ENCODE results near the gene NPAS3. TPM values are rescaled to one million over a fixed set of nuclear protein-coding genes. Genes with fewer than 3 reads are reported as not detected.

Gene NPAS3
- total RNA-seq, 4 donors from 2014 or later: 0.51 to 15.2 (median 6.6) TPM

GRCh38 chr14:33634631-33635030 is 696.0 kb downstream of the NPAS3 start:
- no peaks in the 10 kb centered on the region for H3K36me3 ChIP-seq

GRCh38 chr14:33636716-33637115 is 698.0 kb downstream of the NPAS3 start:
- no peak for DNase-seq
- no peak for TF ChIP-seq POLR2A (IDR thresholded peaks at IDR 0.05)
- no peak for TF ChIP-seq CTCF (IDR thresholded peaks at IDR 0.05)
- Histone ChIP-seq H3K4me3 (no peak overlapping the region), H3K36me3 (no peaks in the 10 kb centered on the region), H3K27ac (no peak overlapping the region), H3K9me3 (no peaks in the 10 kb centered on the region), H3K27me3 (no peaks in the 10 kb centered on the region), H3K4me1 (no peaks in the 10 kb centered on the region)
- intact Hi-C loops (cut with DNase I; ENCODE audit: low total_unique reads): no loop called here

More at GRCh38 chr14:33634631-33635030, 696.0 kb downstream of the NPAS3 start:
- no peak overlapping the region for H3K4me3 ChIP-seq
- H3K4me1 ChIP-seq: no peaks in the 10 kb centered on the region
- H3K27me3 ChIP-seq: no peaks in the 10 kb centered on the region
- intact Hi-C loops (cut with DNase I; ENCODE audit: low total_unique reads): no loop called here
- TF ChIP-seq POLR2A (IDR thresholded peaks at IDR 0.05): no peak
- no peak for TF ChIP-seq CTCF (IDR thresholded peaks at IDR 0.05)
- H3K27ac ChIP-seq: no peak overlapping the region
- H3K9me3 ChIP-seq: no peaks in the 10 kb centered on the region
- DNase-seq: no peak

- no peak overlapping the region for H3K4me3 ChIP-seq
- TF ChIP-seq POLR2A (IDR thresholded peaks at IDR 0.05) (no peak), CTCF (IDR thresholded peaks at IDR 0.05) (no peak)
- H3K36me3 ChIP-seq: no peaks in the 10 kb centered on the region
- no peak for DNase-seq
- intact Hi-C loops (cut with DNase I; ENCODE audit: low total_unique reads): no loop called here
- H3K27me3 ChIP-seq: no peaks in the 10 kb centered on the region
- H3K27ac ChIP-seq: no peak overlapping the region
- H3K9me3 ChIP-seq: no peaks in the 10 kb centered on the region
- no peaks in the 10 kb centered on the region for H3K4me1 ChIP-seq
These were observed 703.4 kb downstream of the NPAS3 start for GRCh38 chr14:33642080-33642479.

GRCh38 chr14:33642691-33643244 is 704.1 kb downstream of the NPAS3 start:
- Histone ChIP-seq H3K27me3 (no peaks in the 10 kb centered on the region), H3K36me3 (no peaks in the 10 kb centered on the region), H3K4me3 (no peak overlapping the region), H3K27ac (no peak overlapping the region), H3K4me1 (no peaks in the 10 kb centered on the region), H3K9me3 (no peaks in the 10 kb centered on the region)
- DNase-seq: no peak
- TF ChIP-seq CTCF (IDR thresholded peaks at IDR 0.05) (no peak), POLR2A (IDR thresholded peaks at IDR 0.05) (no peak)
- intact Hi-C loops (cut with DNase I; ENCODE audit: low total_unique reads): no loop called here

GRCh38 chr14:33643426-33644181 is 704.9 kb downstream of the NPAS3 start:
- H3K36me3 ChIP-seq: no peaks in the 10 kb centered on the region
- no peak overlapping the region for H3K4me3 ChIP-seq
- TF ChIP-seq POLR2A (IDR thresholded peaks at IDR 0.05) (no peak), CTCF (IDR thresholded peaks at IDR 0.05) (no peak)
- intact Hi-C loops (cut with DNase I; ENCODE audit: low total_unique reads): no loop called here
- no peaks in the 10 kb centered on the region for H3K27me3 ChIP-seq
- no peaks in the 10 kb centered on the region for H3K4me1 ChIP-seq
- DNase-seq: no peak
- no peak overlapping the region for H3K27ac ChIP-seq
- H3K9me3 ChIP-seq: no peaks in the 10 kb centered on the region

Measured in uterus (tissue), 4 donors.